Measurements from ENCODE around the gene RC3H1.

Gene RC3H1

DNA sequence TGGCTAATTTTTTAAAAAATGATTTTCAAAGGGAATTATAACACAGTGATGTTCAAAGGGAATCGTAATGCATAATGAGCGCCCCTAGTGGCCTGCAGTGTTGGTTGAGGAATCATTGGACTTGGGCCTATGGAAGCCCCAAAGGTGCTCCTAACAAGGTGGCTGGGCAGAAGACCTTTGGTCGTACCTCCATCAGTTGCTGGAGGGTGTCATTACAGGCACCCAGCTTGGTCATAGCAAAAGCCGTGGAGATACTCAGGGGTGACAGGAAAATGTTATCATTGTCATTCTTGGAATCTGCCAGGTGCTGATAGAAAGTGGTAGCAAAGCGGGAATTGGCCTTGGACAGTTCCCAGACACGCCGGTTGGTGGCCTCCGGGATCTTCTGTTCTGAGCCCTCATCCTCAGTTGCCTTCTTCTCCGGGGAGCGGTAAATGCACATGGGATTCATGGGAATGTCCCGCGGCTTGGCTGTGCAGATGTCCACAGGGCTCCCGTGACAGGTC is 107.7 kb downstream of the RC3H1 start:
- DNase-seq (ENCODE audit: low read depth), result peak; percentile 29
- TF ChIP-seq, protein P1, sequence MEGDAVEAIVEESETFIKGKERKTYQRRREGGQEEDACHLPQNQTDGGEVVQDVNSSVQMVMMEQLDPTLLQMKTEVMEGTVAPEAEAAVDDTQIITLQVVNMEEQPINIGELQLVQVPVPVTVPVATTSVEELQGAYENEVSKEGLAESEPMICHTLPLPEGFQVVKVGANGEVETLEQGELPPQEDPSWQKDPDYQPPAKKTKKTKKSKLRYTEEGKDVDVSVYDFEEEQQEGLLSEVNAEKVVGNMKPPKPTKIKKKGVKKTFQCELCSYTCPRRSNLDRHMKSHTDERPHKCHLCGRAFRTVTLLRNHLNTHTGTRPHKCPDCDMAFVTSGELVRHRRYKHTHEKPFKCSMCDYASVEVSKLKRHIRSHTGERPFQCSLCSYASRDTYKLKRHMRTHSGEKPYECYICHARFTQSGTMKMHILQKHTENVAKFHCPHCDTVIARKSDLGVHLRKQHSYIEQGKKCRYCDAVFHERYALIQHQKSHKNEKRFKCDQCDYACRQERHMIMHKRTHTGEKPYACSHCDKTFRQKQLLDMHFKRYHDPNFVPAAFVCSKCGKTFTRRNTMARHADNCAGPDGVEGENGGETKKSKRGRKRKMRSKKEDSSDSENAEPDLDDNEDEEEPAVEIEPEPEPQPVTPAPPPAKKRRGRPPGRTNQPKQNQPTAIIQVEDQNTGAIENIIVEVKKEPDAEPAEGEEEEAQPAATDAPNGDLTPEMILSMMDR (IDR thresholded peaks at IDR 0.05; ENCODE audit: low read length, missing control alignments), result peak; percentile 63
- H3K4me3 ChIP-seq (replicated peaks; ENCODE audit: low read depth, low read length), result no peak overlapping the region

DNA sequence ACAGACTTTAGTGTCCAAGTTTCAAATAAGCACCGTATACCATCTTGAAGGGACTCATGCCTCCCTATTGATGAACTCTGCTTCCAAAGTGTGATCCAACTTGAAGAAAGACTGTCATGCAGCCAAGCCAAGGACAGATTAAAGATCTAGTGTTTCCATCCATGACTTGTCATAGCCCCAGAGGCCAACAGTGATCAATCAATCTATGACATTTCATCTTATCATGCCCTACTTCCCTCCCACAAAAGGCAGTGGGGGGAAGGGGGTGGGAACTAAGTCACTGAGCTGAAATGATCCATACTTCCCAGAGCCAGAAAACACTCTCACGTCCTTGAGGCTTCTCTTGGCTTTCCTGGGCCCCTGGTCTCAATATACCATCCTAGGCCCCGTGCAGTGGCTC is 109.0 kb downstream of the RC3H1 start:
- TF ChIP-seq, protein P1 (IDR thresholded peaks at IDR 0.05; ENCODE audit: low read length, missing control alignments), result no peak
- DNase-seq (ENCODE audit: low read depth), result no peak
- H3K4me3 ChIP-seq (replicated peaks; ENCODE audit: low read depth, low read length), result no peak overlapping the region

DNA sequence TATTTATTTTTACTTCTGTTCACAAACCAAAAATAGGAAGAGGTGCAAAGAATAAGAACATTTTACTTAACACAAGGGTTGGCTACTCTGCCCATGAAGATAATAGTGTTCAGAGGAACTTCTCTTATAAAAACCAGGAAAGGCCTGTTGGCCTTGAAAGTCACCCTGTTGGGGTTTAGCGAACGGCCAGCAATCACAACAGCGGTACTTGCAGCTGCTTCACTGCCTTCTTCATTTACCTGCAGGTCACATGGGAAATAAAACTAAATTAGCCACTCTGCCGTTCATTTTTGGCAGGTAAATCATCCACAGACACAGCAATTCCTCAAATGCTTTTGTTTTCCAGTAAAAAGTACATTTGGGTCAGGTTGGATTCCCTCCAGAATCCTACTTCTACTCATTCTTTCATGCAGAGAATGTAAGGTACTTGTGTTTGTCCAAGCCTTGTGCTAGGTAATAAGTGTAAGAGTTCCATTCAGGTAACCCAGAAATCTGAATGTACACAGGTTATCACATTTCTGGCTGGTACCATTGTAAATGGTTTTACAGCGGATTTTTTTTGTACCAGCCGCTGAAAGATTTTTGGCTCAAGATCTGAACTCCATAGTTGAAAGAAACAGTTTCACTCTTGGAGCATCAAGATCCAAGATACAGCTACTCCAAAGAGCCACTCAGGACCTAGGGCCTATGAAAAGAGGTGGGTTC is 118.2 kb downstream of the RC3H1 start:
- TF ChIP-seq, protein P1 (IDR thresholded peaks at IDR 0.05; ENCODE audit: low read length, missing control alignments), result no peak
- H3K4me3 ChIP-seq (replicated peaks; ENCODE audit: low read depth, low read length), result no peak overlapping the region
- DNase-seq (ENCODE audit: low read depth), result no peak

DNA sequence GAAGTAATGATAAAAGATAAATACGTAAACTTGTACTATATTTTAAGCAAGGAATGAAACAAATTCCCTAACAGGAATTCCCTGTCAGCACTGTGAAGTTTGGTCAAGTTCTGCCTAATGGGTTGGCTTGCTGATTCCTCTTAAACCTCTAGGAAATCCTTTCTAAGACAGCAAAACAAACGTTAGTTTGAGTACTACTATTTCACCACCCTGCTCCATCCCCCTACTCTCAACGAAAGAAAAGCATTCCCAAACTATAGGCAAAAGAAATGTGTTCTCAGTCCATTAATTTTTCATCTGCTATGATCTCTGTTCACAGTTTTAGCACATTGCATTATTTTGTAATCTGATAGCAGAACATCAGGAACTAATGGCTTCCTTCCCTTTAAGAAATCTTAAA is 121.2 kb downstream of the RC3H1 start:
- TF ChIP-seq, protein P1 (IDR thresholded peaks at IDR 0.05; ENCODE audit: low read length, missing control alignments), result no peak
- no peak overlapping the region for H3K4me3 ChIP-seq (replicated peaks; ENCODE audit: low read depth, low read length)
- no peak for DNase-seq (ENCODE audit: low read depth)

DNA sequence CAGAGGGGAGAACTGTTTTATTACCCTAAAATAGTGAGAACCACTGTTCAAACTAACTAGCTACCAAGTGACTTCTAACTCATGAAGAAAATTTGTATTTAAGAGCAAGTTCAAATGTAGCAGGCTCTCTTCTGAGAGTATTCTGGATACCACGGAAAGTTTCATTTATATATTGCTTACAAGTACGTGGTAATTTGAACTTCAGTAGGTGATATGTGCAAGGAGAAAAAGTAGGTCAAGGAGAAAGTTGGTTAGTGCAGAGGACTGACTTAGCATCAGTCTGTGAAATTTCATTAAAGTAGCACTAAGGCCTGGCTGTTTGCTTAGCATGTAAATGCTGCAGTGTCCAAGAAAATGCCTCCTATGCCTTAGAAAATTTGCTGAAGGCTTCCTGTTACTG is 121.7 kb downstream of the RC3H1 start:
- no peak for DNase-seq (ENCODE audit: low read depth)
- no peak overlapping the region for H3K4me3 ChIP-seq (replicated peaks; ENCODE audit: low read depth, low read length)
- TF ChIP-seq, protein P1 (IDR thresholded peaks at IDR 0.05; ENCODE audit: low read length, missing control alignments), result no peak

DNA sequence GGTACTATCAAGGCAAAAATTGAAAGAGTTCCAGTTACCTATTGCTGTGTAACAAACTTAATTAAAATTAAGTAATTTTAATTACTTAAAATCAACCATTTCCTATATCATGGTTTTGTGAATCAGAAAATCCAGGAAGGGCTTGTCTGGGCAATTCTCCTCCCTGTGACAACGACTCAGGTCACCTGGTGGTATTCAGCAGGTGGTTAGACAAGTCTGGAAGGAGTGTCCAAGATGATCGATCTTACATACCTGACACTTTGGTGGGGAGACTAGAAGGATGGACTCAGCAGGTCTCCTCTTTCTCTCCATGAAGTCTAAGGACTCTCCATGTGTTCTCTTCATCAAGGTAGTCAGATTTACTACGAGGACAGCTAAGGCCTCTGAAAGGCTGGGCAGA is 128.0 kb downstream of the RC3H1 start:
- H3K4me3 ChIP-seq (replicated peaks; ENCODE audit: low read depth, low read length), result no peak overlapping the region
- no peak for DNase-seq (ENCODE audit: low read depth)
- TF ChIP-seq, protein P1 (IDR thresholded peaks at IDR 0.05; ENCODE audit: low read length, missing control alignments), result no peak

DNA sequence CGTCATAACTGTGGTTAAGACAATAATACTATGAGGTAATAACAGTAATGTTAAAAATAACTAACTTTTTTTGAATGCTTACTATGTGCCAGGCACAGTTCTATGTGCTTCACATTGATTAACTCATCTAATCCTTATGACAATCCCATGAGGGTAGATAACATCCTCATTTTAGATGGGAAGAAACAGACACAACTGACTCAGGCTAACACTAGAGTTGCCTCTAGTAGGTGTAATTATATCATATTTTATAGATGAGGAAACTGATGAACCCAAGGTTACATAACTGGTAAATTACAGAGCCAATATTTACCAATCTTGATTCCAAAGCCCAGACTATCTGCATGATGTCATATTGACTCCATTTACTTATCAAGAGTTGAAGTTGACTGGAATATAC is 128.5 kb downstream of the RC3H1 start:
- no peak for DNase-seq (ENCODE audit: low read depth)
- TF ChIP-seq, protein P1 (IDR thresholded peaks at IDR 0.05; ENCODE audit: low read length, missing control alignments), result no peak
- no peak overlapping the region for H3K4me3 ChIP-seq (replicated peaks; ENCODE audit: low read depth, low read length)
